Left ventricle myocardium inferior (tissue), 1 donor: ENCODE data around the gene PIH1D2. TPM values are rescaled to one million over a fixed set of nuclear protein-coding genes. Genes with fewer than 3 reads are reported as not detected.
"Not testable (repeated sequence)": the region's sequence is repeated elsewhere in the genome, so short reads cannot be mapped to it uniquely, and the experiment has no call there.

Experiments used
- DNase-seq: peaks from one replicate; pipeline ENCODE4 v3.0.0-alpha.2; 2020
- H3K27ac ChIP-seq: fragments of 200-600 bp; replicated peaks from 2 replicates; pipeline ENCODE4 v1.8.0; 2021
- H3K27me3 ChIP-seq: fragments of 200-600 bp; 2 replicates; pipeline ENCODE4 v1.8.0; 2021; ENCODE audit warnings: low read depth
- H3K36me3 ChIP-seq: fragments of 200-600 bp; 2 replicates; pipeline ENCODE4 v1.8.0; 2021
- H3K4me1 ChIP-seq: fragments of 200-600 bp; 2 replicates; pipeline ENCODE4 v1.8.0; 2021
- H3K4me3 ChIP-seq: fragments of 200-600 bp; 2 replicates; pipeline ENCODE4 v1.8.0; 2021; ENCODE audit warnings: mild to moderate bottlenecking, moderate library complexity
- H3K9me3 ChIP-seq: fragments of 200-600 bp; replicated peaks from 2 replicates; pipeline ENCODE4 v1.8.0; 2021
- intact Hi-C: fragments of 100-400 bp; cut with micrococcal nuclease; formaldehyde crosslinking; loops from one replicate; pipeline ENCODE4 v1.11.0; 2022
- total RNA-seq: library from RNA; stranded (reverse); fragmentation: NEBNext Ultra II Directional; extraction: Animal tissue kit (Norgen Biotek cat#: 25700); gene quantifications from one replicate; pipeline ENCODE4 v1.2.1, GENCODE V29; 2021
- TF ChIP-seq, protein P1 (sequence below): fragments of 200-600 bp; IDR thresholded peaks from 2 replicates; pipeline ENCODE4 v1.8.0; 2021; ENCODE audit warnings: antibody characterized with exemption, mild to moderate bottlenecking, borderline replicate concordance
- donor health status: DM: no; HTN: yes; CAD: no; lungs with severe emphysema.

PIH1D2 gene
- total RNA-seq, 1 donor from 2014 or later = 2.2 TPM

DNA sequence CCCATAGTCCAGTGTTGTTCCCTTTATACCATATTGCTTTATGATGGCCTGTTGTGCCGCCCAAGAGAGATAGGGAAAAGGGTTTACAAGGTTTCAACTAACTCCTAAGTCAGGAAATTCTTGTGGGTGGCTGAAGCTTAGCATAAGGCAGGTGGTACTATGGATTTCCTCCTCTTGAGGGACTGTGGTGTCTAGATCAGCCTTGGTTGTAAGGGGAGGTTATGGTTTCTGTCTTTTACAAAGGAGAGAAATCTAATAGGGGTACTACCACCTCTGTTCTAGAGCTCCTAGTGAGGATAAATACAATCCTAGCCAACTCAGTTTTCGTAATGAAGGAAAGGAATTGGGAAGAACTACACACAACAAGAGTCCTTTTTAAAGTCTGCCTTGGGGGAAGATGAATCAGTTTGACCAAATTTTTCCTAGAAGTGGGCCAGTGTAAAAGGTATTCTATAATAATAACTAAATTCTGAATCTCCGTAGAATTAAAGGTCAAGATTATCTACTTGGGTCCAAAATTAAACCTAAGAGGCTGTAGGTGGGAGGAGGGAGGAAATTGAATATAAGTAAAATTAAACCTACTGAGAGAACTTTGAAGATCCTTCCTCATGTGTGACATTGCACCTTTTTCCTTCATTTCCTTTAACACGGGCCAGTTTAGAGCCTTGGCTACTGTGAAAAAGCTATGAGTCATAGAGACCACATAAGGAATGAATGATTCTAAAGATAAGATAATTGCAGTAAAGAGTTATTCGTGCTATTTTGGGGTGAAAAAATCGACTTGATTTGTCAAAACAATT is 31.5 kb downstream of the PIH1D2 start:
- Histone ChIP-seq H3K4me1 (peaks cover 33% of the 10 kb centered on the region), H3K27ac (no peak overlapping the region), H3K36me3 (peaks cover 78% of the 10 kb centered on the region), H3K9me3 (no peaks in the 10 kb centered on the region), H3K27me3 (no peaks in the 10 kb centered on the region), H3K4me3 (no peak overlapping the region)
- TF ChIP-seq, protein P1, sequence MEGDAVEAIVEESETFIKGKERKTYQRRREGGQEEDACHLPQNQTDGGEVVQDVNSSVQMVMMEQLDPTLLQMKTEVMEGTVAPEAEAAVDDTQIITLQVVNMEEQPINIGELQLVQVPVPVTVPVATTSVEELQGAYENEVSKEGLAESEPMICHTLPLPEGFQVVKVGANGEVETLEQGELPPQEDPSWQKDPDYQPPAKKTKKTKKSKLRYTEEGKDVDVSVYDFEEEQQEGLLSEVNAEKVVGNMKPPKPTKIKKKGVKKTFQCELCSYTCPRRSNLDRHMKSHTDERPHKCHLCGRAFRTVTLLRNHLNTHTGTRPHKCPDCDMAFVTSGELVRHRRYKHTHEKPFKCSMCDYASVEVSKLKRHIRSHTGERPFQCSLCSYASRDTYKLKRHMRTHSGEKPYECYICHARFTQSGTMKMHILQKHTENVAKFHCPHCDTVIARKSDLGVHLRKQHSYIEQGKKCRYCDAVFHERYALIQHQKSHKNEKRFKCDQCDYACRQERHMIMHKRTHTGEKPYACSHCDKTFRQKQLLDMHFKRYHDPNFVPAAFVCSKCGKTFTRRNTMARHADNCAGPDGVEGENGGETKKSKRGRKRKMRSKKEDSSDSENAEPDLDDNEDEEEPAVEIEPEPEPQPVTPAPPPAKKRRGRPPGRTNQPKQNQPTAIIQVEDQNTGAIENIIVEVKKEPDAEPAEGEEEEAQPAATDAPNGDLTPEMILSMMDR = no peak
- intact Hi-C loops = no loop called here
- DNase-seq = no peak

DNA sequence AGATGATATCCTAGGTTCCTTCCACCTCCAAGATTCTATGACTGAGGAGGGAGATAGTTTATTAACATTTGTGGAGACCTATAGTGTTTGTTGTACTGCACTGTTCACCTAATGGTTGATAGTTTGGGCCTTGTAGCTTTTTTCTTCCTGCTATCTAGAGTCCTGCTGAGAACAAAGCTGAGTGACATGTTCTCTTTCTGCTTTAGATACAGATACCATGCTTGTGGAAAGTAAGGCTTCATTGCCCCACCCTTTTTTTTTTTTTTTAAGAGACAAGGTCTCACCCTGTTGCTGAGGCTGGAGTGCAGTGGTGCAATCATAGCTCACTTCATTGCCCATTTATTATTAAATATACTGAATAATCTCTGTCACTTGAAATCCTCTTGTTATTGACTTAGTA is 36.3 kb downstream of the PIH1D2 start:
- Histone ChIP-seq H3K36me3 (peaks cover 74% of the 10 kb centered on the region), H3K27ac (no peak overlapping the region), H3K4me1 (peaks cover 43% of the 10 kb centered on the region), H3K9me3 (no peaks in the 10 kb centered on the region), H3K27me3 (no peaks in the 10 kb centered on the region), H3K4me3 (no peak overlapping the region)
- no peak for DNase-seq
- TF ChIP-seq, protein P1 = no peak
- intact Hi-C loops = no loop called here

DNA sequence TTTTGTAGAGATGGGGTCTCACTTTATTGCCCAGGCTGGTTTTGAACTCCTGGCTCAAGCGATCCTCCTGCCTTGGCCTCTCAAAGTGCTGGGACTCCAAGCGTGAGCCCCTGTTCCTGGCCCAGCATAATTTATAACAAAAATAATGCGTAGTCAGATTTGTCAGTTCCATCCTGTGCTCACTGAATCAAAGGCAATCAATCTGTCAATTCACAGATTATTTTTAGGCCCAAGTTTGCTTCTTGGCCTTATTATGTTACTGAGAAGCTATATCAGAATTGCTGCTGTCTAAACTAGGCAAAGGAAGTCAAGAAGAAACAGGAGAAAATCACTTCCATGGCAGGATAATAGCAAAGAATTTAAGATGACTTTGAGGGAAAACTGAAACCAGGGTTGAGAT is 39.9 kb downstream of the PIH1D2 start:
- peaks cover 91% of the 10 kb centered on the region for H3K36me3 ChIP-seq
- no peak overlapping the region for H3K27ac ChIP-seq
- no peak for DNase-seq

DNA sequence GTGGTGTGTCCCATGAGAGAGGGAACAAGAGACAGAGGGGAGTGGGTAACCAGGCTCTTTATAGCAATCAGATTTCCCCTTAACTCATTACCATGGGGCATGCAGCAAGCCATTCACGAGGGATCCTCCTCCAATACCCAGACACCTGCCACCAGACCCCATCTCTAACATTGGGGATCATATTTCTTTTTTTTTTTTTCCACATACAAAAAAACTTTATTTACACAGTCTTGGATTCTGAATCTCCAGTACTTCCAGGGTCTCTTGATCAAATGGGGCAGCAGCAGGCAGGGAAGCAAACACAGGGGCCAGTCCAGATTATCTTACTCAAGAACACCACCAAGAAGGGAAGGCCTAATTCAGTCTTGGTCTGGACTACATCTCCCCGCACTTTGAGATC is 44.4 kb downstream of the PIH1D2 start:
- intact Hi-C loops = no loop called here
- DNase-seq = no peak
- no peaks in the 10 kb centered on the region for H3K9me3 ChIP-seq
- H3K27me3 ChIP-seq = no peaks in the 10 kb centered on the region
- peaks cover 67% of the 10 kb centered on the region for H3K36me3 ChIP-seq
- H3K27ac ChIP-seq = no peak overlapping the region
- H3K4me1 ChIP-seq = peaks cover 45% of the 10 kb centered on the region
- H3K4me3 ChIP-seq = no peak overlapping the region
- TF ChIP-seq, protein P1 = no peak

More for the DNA sequence above, 39.9 kb downstream of the PIH1D2 start:
- peaks cover 30% of the 10 kb centered on the region for H3K4me1 ChIP-seq
- intact Hi-C loops = no loop called here
- TF ChIP-seq, protein P1 = no peak
- no peaks in the 10 kb centered on the region for H3K9me3 ChIP-seq
- H3K4me3 ChIP-seq = no peak overlapping the region
- no peaks in the 10 kb centered on the region for H3K27me3 ChIP-seq

DNA sequence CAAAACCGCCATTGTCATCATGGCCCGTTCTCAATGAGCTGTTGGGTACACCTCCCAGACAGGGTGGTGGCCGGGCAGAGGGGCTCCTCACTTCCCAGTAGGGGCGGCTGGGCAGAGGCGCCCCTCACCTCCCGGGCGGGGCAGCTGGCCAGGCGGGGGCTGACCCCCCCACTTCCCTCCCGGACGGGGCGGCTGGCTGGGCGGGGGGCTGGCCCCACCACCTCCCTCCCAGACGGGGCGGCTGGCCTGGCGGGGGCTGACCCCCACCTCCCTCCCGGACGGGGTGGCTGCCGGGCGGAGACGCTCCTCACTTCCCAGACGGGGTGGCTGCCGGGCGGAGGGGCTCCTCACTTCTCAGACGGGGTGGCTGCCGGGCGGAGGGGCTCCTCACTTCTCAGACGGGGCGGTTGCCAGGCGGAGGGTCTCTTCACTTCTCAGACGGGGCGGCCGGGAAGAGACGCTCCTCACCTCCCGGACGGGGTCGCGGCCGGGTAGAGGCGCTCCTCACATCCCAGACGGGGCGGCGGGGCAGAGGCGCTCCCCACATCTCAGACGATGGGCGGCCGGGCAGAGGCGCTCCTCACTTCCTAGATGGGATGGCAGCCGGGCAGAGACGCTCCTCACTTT is 46.9 kb downstream of the PIH1D2 start:
- H3K27me3 ChIP-seq, DNase-seq, intact Hi-C loops, H3K9me3 ChIP-seq, H3K27ac ChIP-seq: not testable (repeated sequence)
- H3K4me3 ChIP-seq = peak overlapping the region; percentile 79
- H3K4me1 ChIP-seq = peaks cover 60% of the 10 kb centered on the region
- H3K36me3 ChIP-seq = peaks cover 41% of the 10 kb centered on the region

DNA sequence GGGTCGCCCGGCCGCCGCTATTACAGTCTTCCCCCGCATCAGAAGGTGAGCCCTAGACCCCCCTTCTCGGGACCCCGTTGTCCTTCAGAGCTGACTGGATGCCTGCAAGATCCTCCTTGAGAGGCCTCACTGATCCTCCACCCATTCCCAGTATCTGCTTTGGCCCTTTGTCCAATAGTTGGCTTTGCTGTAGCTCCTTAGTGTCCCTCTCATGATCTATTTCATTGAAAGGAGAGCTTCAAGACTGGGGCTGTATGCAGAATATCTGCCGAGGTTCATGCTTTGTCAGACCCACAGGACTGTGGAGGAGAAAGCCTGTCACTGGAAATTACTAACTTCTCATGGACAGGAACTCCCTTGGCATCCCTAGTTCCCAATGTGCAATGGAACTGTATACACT is 48.1 kb downstream of the PIH1D2 start:
- TF ChIP-seq, protein P1 = no peak
- Histone ChIP-seq H3K9me3 (no peaks in the 10 kb centered on the region), H3K27ac (peak overlapping the region; percentile 95), H3K27me3 (no peaks in the 10 kb centered on the region), H3K4me3 (peak overlapping the region; percentile 79), H3K4me1 (peaks cover 71% of the 10 kb centered on the region), H3K36me3 (peaks cover 30% of the 10 kb centered on the region)
- no peak for DNase-seq
- intact Hi-C loops = no loop called here
